ENCODE data around the gene EXTL1.

EXTL1 gene

DNA sequence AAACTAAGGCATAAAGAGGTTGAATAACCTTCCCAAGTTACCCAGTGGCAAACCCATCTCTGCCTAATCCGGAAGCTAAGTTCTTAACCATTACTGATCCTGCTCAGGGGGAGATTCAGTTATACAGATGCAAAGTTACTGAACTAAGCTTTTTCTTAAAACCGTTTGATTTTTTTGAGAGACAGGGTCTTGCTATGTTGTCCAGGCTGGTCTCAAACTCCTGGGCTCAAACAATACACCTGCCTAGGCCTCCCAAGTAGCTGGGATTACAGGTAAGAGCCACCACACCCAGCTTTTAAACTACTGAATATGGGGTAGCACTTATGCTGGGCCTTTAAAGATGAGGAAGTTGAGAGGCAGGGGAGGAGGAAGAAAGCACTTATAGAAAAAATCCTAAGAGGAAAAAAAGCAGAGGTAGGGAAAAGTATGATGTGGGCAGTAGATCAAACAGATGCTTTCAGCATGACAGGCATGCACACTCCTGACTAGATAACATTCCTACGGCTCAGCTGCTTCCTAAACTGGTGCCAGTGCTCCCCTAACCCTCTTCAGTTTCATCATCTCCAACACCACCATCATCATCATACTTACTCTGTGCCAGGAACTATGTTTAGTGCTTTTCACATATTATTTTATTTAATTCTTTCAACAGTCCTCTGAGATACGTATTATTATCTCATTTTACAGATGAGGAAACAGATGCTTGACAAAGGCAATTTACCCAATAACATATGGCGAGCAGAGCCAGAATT is 29.5 kb upstream of the EXTL1 start:
- Histone ChIP-seq H3K9me2 (replicated peaks; ENCODE audit: insufficient read depth, low read length) (no peaks in the 10 kb centered on the region), H3K9me3 (ENCODE audit: insufficient read depth, low read length) (no peaks in the 10 kb centered on the region), H3K4me3 (ENCODE audit: insufficient read depth, low read length, poor library complexity, severe bottlenecking) (no peak overlapping the region), H3F3A (ENCODE audit: insufficient read depth) (no peaks in the 10 kb centered on the region), H3K4me2 (ENCODE audit: low read depth, low read length, poor library complexity, severe bottlenecking) (no peak overlapping the region), H3K79me2 (ENCODE audit: insufficient read depth, low read length) (no peaks in the 10 kb centered on the region), H3K27me3 (ENCODE audit: low read length) (no peaks in the 10 kb centered on the region), H2AFZ (ENCODE audit: low read depth, low read length, severe bottlenecking) (no peak overlapping the region), H4K20me1 (ENCODE audit: low read depth, low read length) (no peaks in the 10 kb centered on the region), H3K36me3 (ENCODE audit: low read length) (no peaks in the 10 kb centered on the region), H3K9ac (ENCODE audit: low read length) (no peak overlapping the region), H3K27ac (ENCODE audit: low read depth, low read length) (no peak overlapping the region)
- no peak for TF ChIP-seq EZH2phosphoT487 (conservative IDR thresholded peaks at IDR 0.05; ENCODE audit: low read length)
- TF ChIP-seq, protein P1, sequence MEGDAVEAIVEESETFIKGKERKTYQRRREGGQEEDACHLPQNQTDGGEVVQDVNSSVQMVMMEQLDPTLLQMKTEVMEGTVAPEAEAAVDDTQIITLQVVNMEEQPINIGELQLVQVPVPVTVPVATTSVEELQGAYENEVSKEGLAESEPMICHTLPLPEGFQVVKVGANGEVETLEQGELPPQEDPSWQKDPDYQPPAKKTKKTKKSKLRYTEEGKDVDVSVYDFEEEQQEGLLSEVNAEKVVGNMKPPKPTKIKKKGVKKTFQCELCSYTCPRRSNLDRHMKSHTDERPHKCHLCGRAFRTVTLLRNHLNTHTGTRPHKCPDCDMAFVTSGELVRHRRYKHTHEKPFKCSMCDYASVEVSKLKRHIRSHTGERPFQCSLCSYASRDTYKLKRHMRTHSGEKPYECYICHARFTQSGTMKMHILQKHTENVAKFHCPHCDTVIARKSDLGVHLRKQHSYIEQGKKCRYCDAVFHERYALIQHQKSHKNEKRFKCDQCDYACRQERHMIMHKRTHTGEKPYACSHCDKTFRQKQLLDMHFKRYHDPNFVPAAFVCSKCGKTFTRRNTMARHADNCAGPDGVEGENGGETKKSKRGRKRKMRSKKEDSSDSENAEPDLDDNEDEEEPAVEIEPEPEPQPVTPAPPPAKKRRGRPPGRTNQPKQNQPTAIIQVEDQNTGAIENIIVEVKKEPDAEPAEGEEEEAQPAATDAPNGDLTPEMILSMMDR (IDR thresholded peaks at IDR 0.05; ENCODE audit: insufficient read depth, low read length, poor library complexity, severe bottlenecking): no peak

GRCh38 chr1:25992689-25993171 is 28.8 kb upstream of the EXTL1 start:
- H3K79me2 ChIP-seq (ENCODE audit: insufficient read depth, low read length): no peaks in the 10 kb centered on the region
- H3K4me2 ChIP-seq (ENCODE audit: low read depth, low read length, poor library complexity, severe bottlenecking): no peak overlapping the region
- no peaks in the 10 kb centered on the region for H3F3A ChIP-seq (ENCODE audit: insufficient read depth)
- TF ChIP-seq, protein P1 (IDR thresholded peaks at IDR 0.05; ENCODE audit: insufficient read depth, low read length, poor library complexity, severe bottlenecking): no peak
- no peak for TF ChIP-seq EZH2phosphoT487 (conservative IDR thresholded peaks at IDR 0.05; ENCODE audit: low read length)
- H3K9me3 ChIP-seq (ENCODE audit: insufficient read depth, low read length): no peaks in the 10 kb centered on the region
- H3K9me2 ChIP-seq (replicated peaks; ENCODE audit: insufficient read depth, low read length): no peaks in the 10 kb centered on the region
- no peaks in the 10 kb centered on the region for H4K20me1 ChIP-seq (ENCODE audit: low read depth, low read length)
- no peak overlapping the region for H3K4me3 ChIP-seq (ENCODE audit: insufficient read depth, low read length, poor library complexity, severe bottlenecking)
- no peaks in the 10 kb centered on the region for H3K36me3 ChIP-seq (ENCODE audit: low read length)
- no peak overlapping the region for H3K27ac ChIP-seq (ENCODE audit: low read depth, low read length)
- no peak overlapping the region for H2AFZ ChIP-seq (ENCODE audit: low read depth, low read length, severe bottlenecking)
- no peak overlapping the region for H3K9ac ChIP-seq (ENCODE audit: low read length)
- H3K27me3 ChIP-seq (ENCODE audit: low read length): no peaks in the 10 kb centered on the region

- Histone ChIP-seq H3K4me3 (ENCODE audit: insufficient read depth, low read length, poor library complexity, severe bottlenecking) (no peak overlapping the region), H3K9ac (ENCODE audit: low read length) (no peak overlapping the region)
Measured at GRCh38 chr1:25993197-25993951, 28.2 kb upstream of the EXTL1 start.

More at GRCh38 chr1:25993197-25993951, 28.2 kb upstream of the EXTL1 start:
- no peaks in the 10 kb centered on the region for H3K9me2 ChIP-seq (replicated peaks; ENCODE audit: insufficient read depth, low read length)
- no peak overlapping the region for H2AFZ ChIP-seq (ENCODE audit: low read depth, low read length, severe bottlenecking)
- TF ChIP-seq EZH2phosphoT487 (conservative IDR thresholded peaks at IDR 0.05; ENCODE audit: low read length): no peak
- TF ChIP-seq, protein P1 (IDR thresholded peaks at IDR 0.05; ENCODE audit: insufficient read depth, low read length, poor library complexity, severe bottlenecking): no peak
- H3F3A ChIP-seq (ENCODE audit: insufficient read depth): no peaks in the 10 kb centered on the region
- H3K4me2 ChIP-seq (ENCODE audit: low read depth, low read length, poor library complexity, severe bottlenecking): no peak overlapping the region
- no peaks in the 10 kb centered on the region for H3K27me3 ChIP-seq (ENCODE audit: low read length)
- no peaks in the 10 kb centered on the region for H3K9me3 ChIP-seq (ENCODE audit: insufficient read depth, low read length)
- no peaks in the 10 kb centered on the region for H4K20me1 ChIP-seq (ENCODE audit: low read depth, low read length)
- H3K79me2 ChIP-seq (ENCODE audit: insufficient read depth, low read length): no peaks in the 10 kb centered on the region
- no peak overlapping the region for H3K27ac ChIP-seq (ENCODE audit: low read depth, low read length)
- H3K36me3 ChIP-seq (ENCODE audit: low read length): no peaks in the 10 kb centered on the region

Measured in SU-DHL-6 (cell line).